Measurements from ENCODE around the gene TNRC18.

TNRC18 gene

DNA sequence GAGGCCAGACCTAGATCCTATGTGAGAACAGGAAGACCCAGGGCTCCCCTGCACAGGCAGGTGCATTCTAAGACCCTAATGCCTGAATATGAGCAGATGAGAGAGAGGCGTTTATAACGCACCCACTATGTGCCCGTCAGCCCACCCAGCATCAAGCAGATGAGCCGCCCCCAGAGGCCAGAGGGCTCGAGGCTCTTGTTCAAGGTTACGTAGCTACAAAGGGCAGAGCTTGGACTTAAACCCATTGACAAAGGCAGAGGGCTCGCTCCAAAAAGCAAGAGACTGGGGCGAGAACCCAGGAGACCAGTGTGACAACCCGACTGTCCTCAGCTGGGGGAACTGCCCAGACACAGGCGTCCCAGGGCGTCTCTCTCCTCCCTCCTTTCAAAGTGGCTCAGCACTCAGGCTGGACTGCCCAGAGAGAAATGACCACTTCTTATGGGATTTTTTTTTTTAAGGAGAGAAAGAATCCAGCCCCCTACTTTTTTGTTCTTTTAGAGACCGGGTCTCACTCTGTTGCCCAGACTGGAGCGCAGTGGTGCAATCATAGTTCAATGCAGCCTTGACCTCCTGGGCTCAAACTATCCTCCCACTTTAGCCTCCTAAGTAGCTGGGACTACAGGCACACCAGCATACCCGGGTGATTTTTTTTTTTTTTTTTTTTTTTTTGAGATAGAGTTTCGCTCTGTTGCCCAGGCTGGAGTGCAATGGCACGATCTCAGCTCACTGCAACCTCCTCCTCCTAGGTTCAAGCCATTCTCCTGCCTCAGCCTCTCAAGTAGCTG lies 40.1 kb downstream of the TNRC18 start:
- H3K27ac ChIP-seq (ENCODE audit: low read depth, low read length) = no peak overlapping the region
- no peak overlapping the region for H3K4me3 ChIP-seq (ENCODE audit: insufficient read depth, low read length, poor library complexity, severe bottlenecking)
- H3K36me3 ChIP-seq (ENCODE audit: low read length) = peaks cover 5% of the 10 kb centered on the region; the same call in 1 of the 2 replicates
- H3K4me2 ChIP-seq (ENCODE audit: low read depth, low read length, poor library complexity, severe bottlenecking) = no peak overlapping the region
- H4K20me1 ChIP-seq (ENCODE audit: low read depth, low read length) = peaks cover 3% of the 10 kb centered on the region; the same call in 1 of the 2 replicates
- no peaks in the 10 kb centered on the region for H3K9me3 ChIP-seq (ENCODE audit: insufficient read depth, low read length)
- TF ChIP-seq, protein P1, sequence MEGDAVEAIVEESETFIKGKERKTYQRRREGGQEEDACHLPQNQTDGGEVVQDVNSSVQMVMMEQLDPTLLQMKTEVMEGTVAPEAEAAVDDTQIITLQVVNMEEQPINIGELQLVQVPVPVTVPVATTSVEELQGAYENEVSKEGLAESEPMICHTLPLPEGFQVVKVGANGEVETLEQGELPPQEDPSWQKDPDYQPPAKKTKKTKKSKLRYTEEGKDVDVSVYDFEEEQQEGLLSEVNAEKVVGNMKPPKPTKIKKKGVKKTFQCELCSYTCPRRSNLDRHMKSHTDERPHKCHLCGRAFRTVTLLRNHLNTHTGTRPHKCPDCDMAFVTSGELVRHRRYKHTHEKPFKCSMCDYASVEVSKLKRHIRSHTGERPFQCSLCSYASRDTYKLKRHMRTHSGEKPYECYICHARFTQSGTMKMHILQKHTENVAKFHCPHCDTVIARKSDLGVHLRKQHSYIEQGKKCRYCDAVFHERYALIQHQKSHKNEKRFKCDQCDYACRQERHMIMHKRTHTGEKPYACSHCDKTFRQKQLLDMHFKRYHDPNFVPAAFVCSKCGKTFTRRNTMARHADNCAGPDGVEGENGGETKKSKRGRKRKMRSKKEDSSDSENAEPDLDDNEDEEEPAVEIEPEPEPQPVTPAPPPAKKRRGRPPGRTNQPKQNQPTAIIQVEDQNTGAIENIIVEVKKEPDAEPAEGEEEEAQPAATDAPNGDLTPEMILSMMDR (IDR thresholded peaks at IDR 0.05; ENCODE audit: insufficient read depth, low read length, poor library complexity, severe bottlenecking) = no peak
- TF ChIP-seq EZH2phosphoT487 (conservative IDR thresholded peaks at IDR 0.05; ENCODE audit: low read length) = no peak
- H3K79me2 ChIP-seq (ENCODE audit: insufficient read depth, low read length) = peaks cover 64% of the 10 kb centered on the region
- H3K9me2 ChIP-seq (replicated peaks; ENCODE audit: insufficient read depth, low read length) = no peaks in the 10 kb centered on the region
- H3K9ac ChIP-seq (ENCODE audit: low read length) = no peak overlapping the region
- H3K27me3 ChIP-seq (ENCODE audit: low read length) = no peaks in the 10 kb centered on the region
- no peak overlapping the region for H2AFZ ChIP-seq (ENCODE audit: low read depth, low read length, severe bottlenecking)
- H3F3A ChIP-seq (ENCODE audit: insufficient read depth) = 0 out of 2 replicates have a peak, but pooled peaks cover 3% of the 10 kb centered on the region

DNA sequence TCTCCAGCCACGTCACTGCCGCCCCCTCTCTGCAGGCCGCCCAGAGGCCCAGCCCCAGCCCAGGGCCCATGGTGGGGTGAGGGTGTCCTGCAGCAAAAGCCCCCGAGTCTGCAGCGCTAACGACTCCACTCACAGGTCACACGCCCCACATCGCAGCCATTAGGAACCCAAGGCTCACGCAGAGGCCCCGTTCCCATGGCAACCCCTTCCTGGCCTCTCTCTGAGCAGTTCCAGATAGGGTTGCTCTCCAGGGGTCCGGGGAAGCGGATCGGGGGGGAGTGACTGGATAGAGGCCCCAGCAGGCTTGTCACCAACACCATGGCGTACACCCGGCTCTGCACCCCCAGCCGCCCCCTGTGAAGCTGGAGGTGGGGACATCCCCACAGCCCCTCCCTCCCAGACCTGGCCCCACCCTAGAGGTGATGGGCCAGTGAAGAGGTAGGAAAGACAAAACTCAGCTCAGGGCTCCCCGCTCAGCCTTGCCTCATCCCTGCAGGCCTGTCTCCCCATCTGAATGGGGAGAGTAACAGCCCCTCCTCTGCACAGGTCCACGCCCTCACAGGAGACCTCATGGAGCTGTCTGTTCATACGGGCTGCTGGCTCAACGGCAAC lies 41.2 kb downstream of the TNRC18 start:
- Histone ChIP-seq H4K20me1 (ENCODE audit: low read depth, low read length) (peaks cover 3% of the 10 kb centered on the region; the same call in 1 of the 2 replicates), H3K4me3 (ENCODE audit: insufficient read depth, low read length, poor library complexity, severe bottlenecking) (no peak overlapping the region), H3K9me3 (ENCODE audit: insufficient read depth, low read length) (no peaks in the 10 kb centered on the region), H3K9ac (ENCODE audit: low read length) (no peak overlapping the region), H3K27me3 (ENCODE audit: low read length) (no peaks in the 10 kb centered on the region), H3K79me2 (ENCODE audit: insufficient read depth, low read length) (peaks cover 62% of the 10 kb centered on the region), H3K27ac (ENCODE audit: low read depth, low read length) (no peak overlapping the region), H3K4me2 (ENCODE audit: low read depth, low read length, poor library complexity, severe bottlenecking) (no peak overlapping the region), H2AFZ (ENCODE audit: low read depth, low read length, severe bottlenecking) (no peak overlapping the region), H3K36me3 (ENCODE audit: low read length) (peaks cover 5% of the 10 kb centered on the region; the same call in 1 of the 2 replicates), H3K9me2 (replicated peaks; ENCODE audit: insufficient read depth, low read length) (no peaks in the 10 kb centered on the region), H3F3A (ENCODE audit: insufficient read depth) (0 out of 2 replicates have a peak, but pooled peaks cover 3% of the 10 kb centered on the region)
- TF ChIP-seq, protein P1 (IDR thresholded peaks at IDR 0.05; ENCODE audit: insufficient read depth, low read length, poor library complexity, severe bottlenecking) = no peak

DNA sequence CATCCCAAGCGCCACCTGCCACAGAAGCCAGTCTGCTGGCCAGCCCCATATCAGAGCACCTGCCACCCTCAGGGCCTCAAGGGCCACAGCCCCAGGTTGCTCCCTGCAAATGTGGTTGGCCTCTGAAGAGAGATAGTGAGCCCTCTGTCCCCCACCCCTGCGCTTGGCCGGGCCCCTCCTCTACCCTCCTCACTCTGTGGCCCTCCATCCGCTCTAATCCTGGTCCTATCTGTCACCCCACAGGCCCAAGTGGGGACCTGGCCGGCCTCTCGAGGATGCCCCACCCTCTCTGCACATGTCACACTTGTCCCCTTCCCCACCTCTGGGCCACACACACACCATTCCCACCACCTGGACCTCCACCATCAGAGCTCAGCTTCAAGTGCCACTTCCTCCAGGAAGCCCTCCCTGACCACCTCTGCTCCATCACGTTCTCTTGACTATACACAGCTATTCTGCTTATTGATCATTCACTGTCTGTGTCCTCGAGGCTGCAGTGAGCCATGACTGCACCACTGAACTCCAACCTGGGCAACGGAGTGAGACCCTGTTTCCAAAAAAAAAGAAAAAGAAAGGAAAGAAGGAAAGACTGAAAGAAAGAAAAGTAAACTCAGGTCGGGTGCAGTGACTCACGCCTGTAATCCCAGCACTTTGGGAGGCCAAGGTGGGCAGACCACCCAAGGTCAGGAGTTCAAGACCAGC lies 42.4 kb downstream of the TNRC18 start:
- Histone ChIP-seq H4K20me1 (ENCODE audit: low read depth, low read length) (no peaks in the 10 kb centered on the region; the same call in 1 of the 2 replicates), H3K9ac (ENCODE audit: low read length) (no peak overlapping the region), H3K27me3 (ENCODE audit: low read length) (no peaks in the 10 kb centered on the region), H3K79me2 (ENCODE audit: insufficient read depth, low read length) (peaks cover 57% of the 10 kb centered on the region), H3K4me3 (ENCODE audit: insufficient read depth, low read length, poor library complexity, severe bottlenecking) (no peak overlapping the region), H3K9me3 (ENCODE audit: insufficient read depth, low read length) (no peaks in the 10 kb centered on the region), H3F3A (ENCODE audit: insufficient read depth) (no peaks in the 10 kb centered on the region), H3K9me2 (replicated peaks; ENCODE audit: insufficient read depth, low read length) (no peaks in the 10 kb centered on the region), H3K4me2 (ENCODE audit: low read depth, low read length, poor library complexity, severe bottlenecking) (no peak overlapping the region), H3K27ac (ENCODE audit: low read depth, low read length) (no peak overlapping the region), H2AFZ (ENCODE audit: low read depth, low read length, severe bottlenecking) (no peak overlapping the region), H3K36me3 (ENCODE audit: low read length) (no peaks in the 10 kb centered on the region)
- TF ChIP-seq, protein P1 (IDR thresholded peaks at IDR 0.05; ENCODE audit: insufficient read depth, low read length, poor library complexity, severe bottlenecking) = no peak
- TF ChIP-seq EZH2phosphoT487 (conservative IDR thresholded peaks at IDR 0.05; ENCODE audit: low read length) = no peak

Data from SU-DHL-6 (cell line).